CD4-positive, alpha-beta T cell (primary cell): ENCODE data around the gene CAB39L. TPM values are rescaled to one million over a fixed set of nuclear protein-coding genes. Genes with fewer than 3 reads are reported as not detected.

Experiments
- ATAC-seq: fragments of 200-7000 bp; cut with Tn5 transposase; one replicate; pipeline ENCODE4 v1.10.0; 2022; ENCODE audit warnings: mild to moderate bottlenecking; ENCODE audit not compliant: poor library complexity
- CTCF ChIA-PET: fragments of 350-600 bp; sonication (Branson Sonifier 250); formaldehyde crosslinking; loops from one replicate; lab custom pipeline; 2021; ENCODE audit warnings: antibody characterized with exemption, inconsistent platforms; lab: Charles Lee
- POLR2A ChIA-PET: fragments of 350-600 bp; sonication (Branson Sonifier 250); formaldehyde crosslinking; loops from one replicate; lab custom pipeline; 2021; ENCODE audit warnings: antibody characterized with exemption, inconsistent platforms; lab: Charles Lee
- DNase-seq, 14 experiments: peaks; one replicate each; pipeline ENCODE4 v3.0.0-alpha.2; 2013 to 2020; ENCODE audit warnings: mixed read lengths in 2 of 14
- H3K27ac ChIP-seq, 2 donors: one replicate each; pipeline versions ENCODE4 v1.5.1 to v1.7.0; 2013; ENCODE audit warnings: low read length in 2 of 2, low read depth in 1 of 2, mild to moderate bottlenecking in 1 of 2
- H3K27me3 ChIP-seq, 2 experiments: 1 replicate in 1 of 2; 2 replicates in 1 of 2; pipeline versions ENCODE4 v1.6.1 to v1.7.0; 2013; ENCODE audit warnings: low read length in 2 of 2, control low read depth in 1 of 2, mild to moderate bottlenecking in 1 of 2, moderate library complexity in 1 of 2; ENCODE audit not compliant: insufficient read depth in 2 of 2, control insufficient read depth in 1 of 2
- H3K36me3 ChIP-seq: one replicate; pipeline ENCODE4 v1.6.1; 2013; ENCODE audit warnings: low read length, control low read depth; ENCODE audit not compliant: insufficient read depth
- H3K4me1 ChIP-seq: one replicate; pipeline ENCODE4 v1.6.1; 2013; ENCODE audit warnings: low read length, control low read depth; ENCODE audit not compliant: insufficient read depth
- H3K4me3 ChIP-seq: one replicate; pipeline ENCODE4 v1.5.1; 2013; ENCODE audit warnings: mild to moderate bottlenecking, low read length, moderate library complexity
- H3K9me3 ChIP-seq, 2 experiments: 1 replicate in 1 of 2; 2 replicates in 1 of 2; pipeline versions ENCODE4 v1.6.1 to v1.7.0; 2013; ENCODE audit warnings: low read length in 2 of 2, mild to moderate bottlenecking in 2 of 2, control low read depth in 1 of 2, moderate library complexity in 1 of 2; ENCODE audit not compliant: control insufficient read depth in 1 of 2, insufficient read depth in 1 of 2
- H3K27ac Mint-ChIP-seq: one replicate; pipeline ENCODE4 v1.8.0; 2020; ENCODE audit warnings: mixed read lengths
- H3K27me3 Mint-ChIP-seq: one replicate; pipeline ENCODE4 v1.8.0; 2021; ENCODE audit warnings: mixed read lengths
- H3K36me3 Mint-ChIP-seq: one replicate; pipeline ENCODE4 v1.8.0; 2021; ENCODE audit warnings: low read depth, mixed read lengths
- H3K4me1 Mint-ChIP-seq: one replicate; pipeline ENCODE4 v1.8.0; 2021; ENCODE audit warnings: low read depth, mixed read lengths
- H3K4me3 Mint-ChIP-seq: one replicate; pipeline ENCODE4 v1.8.0; 2020; ENCODE audit warnings: mild to moderate bottlenecking, mixed read lengths
- H3K9me3 Mint-ChIP-seq: one replicate; pipeline ENCODE4 v1.8.0; 2020; ENCODE audit warnings: mixed read lengths
- intact Hi-C, 2 experiments: fragments of 100-400 bp; cut with DNase I in 1 of 2; cut with micrococcal nuclease in 1 of 2; formaldehyde crosslinking; loops; one replicate each; pipeline versions ENCODE4 v1.15.1 to v1.9.0; 2023 to 2025; cut with DNase I, micrococcal nuclease
- total RNA-seq, 174 experiments: library from RNA in 2 of 174; stranded (reverse) in 2 of 174; gene quantifications; one replicate each; pipeline ENCODE4 v1.2.3 and lab custom pipeline; 2021 to 2026
- TF ChIP-seq, protein P1 (sequence below): fragments of 200-600 bp; IDR thresholded peaks from one replicate; pipeline ENCODE4 v1.8.0; 2022; ENCODE audit warnings: antibody characterized with exemption, mild to moderate bottlenecking

The CAB39L gene
- total RNA-seq, 2 experiments from 2014 or later = 1.9 to 2.5 TPM

DNA sequence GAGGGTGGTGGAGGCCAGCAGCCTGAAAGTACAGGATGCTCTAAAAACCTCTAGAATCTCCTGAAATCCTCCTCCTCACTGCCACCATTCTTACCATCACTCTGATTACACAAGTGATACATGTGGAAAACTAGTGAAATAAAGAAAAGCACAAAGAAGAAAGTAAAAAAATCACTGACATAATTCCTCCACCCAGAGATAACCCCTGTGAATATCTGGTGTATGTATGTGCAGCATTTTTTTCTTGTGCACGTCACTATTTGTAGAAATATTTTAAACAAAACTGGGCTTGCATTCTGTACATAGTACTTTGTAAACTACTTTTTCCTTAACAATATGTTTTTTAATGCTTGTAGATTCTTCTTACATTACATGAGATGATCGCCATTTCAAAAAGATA, 122.9 kb downstream of the CAB39L start:
- TF ChIP-seq, protein P1, sequence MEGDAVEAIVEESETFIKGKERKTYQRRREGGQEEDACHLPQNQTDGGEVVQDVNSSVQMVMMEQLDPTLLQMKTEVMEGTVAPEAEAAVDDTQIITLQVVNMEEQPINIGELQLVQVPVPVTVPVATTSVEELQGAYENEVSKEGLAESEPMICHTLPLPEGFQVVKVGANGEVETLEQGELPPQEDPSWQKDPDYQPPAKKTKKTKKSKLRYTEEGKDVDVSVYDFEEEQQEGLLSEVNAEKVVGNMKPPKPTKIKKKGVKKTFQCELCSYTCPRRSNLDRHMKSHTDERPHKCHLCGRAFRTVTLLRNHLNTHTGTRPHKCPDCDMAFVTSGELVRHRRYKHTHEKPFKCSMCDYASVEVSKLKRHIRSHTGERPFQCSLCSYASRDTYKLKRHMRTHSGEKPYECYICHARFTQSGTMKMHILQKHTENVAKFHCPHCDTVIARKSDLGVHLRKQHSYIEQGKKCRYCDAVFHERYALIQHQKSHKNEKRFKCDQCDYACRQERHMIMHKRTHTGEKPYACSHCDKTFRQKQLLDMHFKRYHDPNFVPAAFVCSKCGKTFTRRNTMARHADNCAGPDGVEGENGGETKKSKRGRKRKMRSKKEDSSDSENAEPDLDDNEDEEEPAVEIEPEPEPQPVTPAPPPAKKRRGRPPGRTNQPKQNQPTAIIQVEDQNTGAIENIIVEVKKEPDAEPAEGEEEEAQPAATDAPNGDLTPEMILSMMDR = no peak
- Mint-ChIP-seq H3K27ac (no peak overlapping the region), H3K36me3 (no peaks in the 10 kb centered on the region), H3K4me3 (no peak overlapping the region), H3K4me1 (peaks cover 11% of the 10 kb centered on the region), H3K27me3 (no peaks in the 10 kb centered on the region), H3K9me3 (no peaks in the 10 kb centered on the region)
- no peaks in the 10 kb centered on the region for H3K9me3 ChIP-seq
- peaks cover 5% of the 10 kb centered on the region for H3K4me1 ChIP-seq
- ATAC-seq (no peak), DNase-seq (no peak)
- H3K4me3 ChIP-seq = no peak overlapping the region
- no peak overlapping the region for H3K27ac ChIP-seq
- H3K36me3 ChIP-seq = no peaks in the 10 kb centered on the region
- ChIA-PET CTCF (no interaction called here), POLR2A (no interaction called here)
- intact Hi-C loops = no loop called here
- H3K27me3 ChIP-seq = no peaks in the 10 kb centered on the region

- Histone ChIP-seq H3K27ac (no peak overlapping the region), H3K9me3 (no peaks in the 10 kb centered on the region), H3K27me3 (no peaks in the 10 kb centered on the region), H3K4me3 (no peak overlapping the region), H3K4me1 (peaks cover 5% of the 10 kb centered on the region), H3K36me3 (no peaks in the 10 kb centered on the region)
- DNase-seq (no peak), ATAC-seq (no peak)
- no peak overlapping the region for H3K27ac Mint-ChIP-seq
- no peaks in the 10 kb centered on the region for H3K36me3 Mint-ChIP-seq
- TF ChIP-seq, protein P1 = no peak
- POLR2A ChIA-PET = no interaction called here
- H3K4me3 Mint-ChIP-seq = no peak overlapping the region
- H3K9me3 Mint-ChIP-seq = no peaks in the 10 kb centered on the region
- peaks cover 11% of the 10 kb centered on the region for H3K4me1 Mint-ChIP-seq
- H3K27me3 Mint-ChIP-seq = no peaks in the 10 kb centered on the region
- CTCF ChIA-PET = no interaction called here
- intact Hi-C loops = no loop called here
These were observed 123.9 kb downstream of the CAB39L start for GRCh38 chr13:49319951-49320350.

- no peaks in the 10 kb centered on the region for H3K27me3 ChIP-seq
- H3K4me3 ChIP-seq = no peak overlapping the region
- Mint-ChIP-seq H3K36me3 (no peaks in the 10 kb centered on the region), H3K4me1 (peaks cover 11% of the 10 kb centered on the region), H3K4me3 (no peak overlapping the region), H3K9me3 (no peaks in the 10 kb centered on the region), H3K27ac (no peak overlapping the region), H3K27me3 (no peaks in the 10 kb centered on the region)
- no peak for DNase-seq
- CTCF ChIA-PET = no interaction called here
- TF ChIP-seq, protein P1 = no peak
- H3K36me3 ChIP-seq = no peaks in the 10 kb centered on the region
- POLR2A ChIA-PET = no interaction called here
- ATAC-seq = no peak
- H3K27ac ChIP-seq = no peak overlapping the region
- intact Hi-C loops = no loop called here
- no peaks in the 10 kb centered on the region for H3K9me3 ChIP-seq
- H3K4me1 ChIP-seq = peaks cover 5% of the 10 kb centered on the region
These were observed 124.3 kb downstream of the CAB39L start for GRCh38 chr13:49319551-49319950.
